GM12878 (cell line): ENCODE data around the gene CRHBP. TPM values are rescaled to one million over a fixed set of nuclear protein-coding genes. Genes with fewer than 3 reads are reported as not detected.

ENCODE experiments used
- ATAC-seq: fragments of 200-7000 bp; cut with Tn5 transposase; 3 replicates; pipeline ENCODE4 v1.9.1; 2020; ENCODE audit warnings: mild to moderate bottlenecking, moderate library complexity
- BruUV-seq: library from RNA; stranded (reverse); fragments of 400-500 nt; replicated peaks from 2 replicates; lab custom pipeline; 2021; lab: Mats Ljungman, UMichigan
- CTCF ChIA-PET: fragments of 300-600 bp; sonication (Branson Sonifier 250); formaldehyde crosslinking; extraction: SDS; loops from one replicate; lab custom pipeline; 2021; ENCODE audit warnings: inconsistent platforms; lab: Yijun Ruan, JAX
- POLR2A ChIA-PET: fragments of 350-600 bp; formaldehyde crosslinking; extraction: SDS; loops from one replicate; lab custom pipeline; 2021; ENCODE audit warnings: inconsistent platforms; lab: Charles Lee
- RAD21 ChIA-PET: fragments of 300-600 bp; sonication (Branson Sonifier 250); formaldehyde crosslinking; loops from one replicate; lab custom pipeline; 2023; ENCODE audit warnings: antibody characterized with exemption; ENCODE audit not compliant: unreplicated experiment; lab: Charles Lee
- SMC1A ChIA-PET: fragments of 300-600 bp; sonication (Branson Sonifier 250); formaldehyde crosslinking; loops from one replicate; lab custom pipeline; 2023; ENCODE audit not compliant: unreplicated experiment, uncharacterized antibody; lab: Charles Lee
- DNase-seq: peaks from one replicate; pipeline ENCODE4 v3.0.0-alpha.2; 2011; ENCODE audit warnings: low read depth, low spot score
- FAIRE-seq: peaks from 3 replicates; lab custom pipeline; 2011; peaks lifted over from hg19 to GRCh38; lab: Jason Lieb, UNC
- H2AFZ ChIP-seq: 2 replicates; pipeline ENCODE4 v1.6.0; 2011; ENCODE audit warnings: low read depth, low read length, control low read depth; ENCODE audit not compliant: control insufficient read depth
- H3K27ac ChIP-seq: 2 replicates; pipeline ENCODE4 v1.5.1; 2011; ENCODE audit warnings: control low read depth; ENCODE audit not compliant: control insufficient read depth, insufficient read depth
- H3K27me3 ChIP-seq, 2 experiments: replicated peaks in 1 of 2; 2 replicates each; pipeline versions ENCODE4 v1.6.0 to v1.6.1; 2011; ENCODE audit warnings: low read length in 1 of 2; ENCODE audit not compliant: control insufficient read depth in 2 of 2, insufficient read depth in 2 of 2
- H3K36me3 ChIP-seq, 2 experiments: 2 replicates each; pipeline ENCODE4 v1.5.1; 2011; ENCODE audit warnings: low read length in 1 of 2; ENCODE audit not compliant: control insufficient read depth in 2 of 2, insufficient read depth in 2 of 2
- H3K4me1 ChIP-seq: 2 replicates; pipeline ENCODE4 v1.6.1; 2011; ENCODE audit warnings: mild to moderate bottlenecking, low read length, moderate library complexity, mixed read lengths; ENCODE audit not compliant: control insufficient read depth, insufficient read depth
- H3K4me2 ChIP-seq: 2 replicates; pipeline ENCODE4 v1.6.0; 2011; ENCODE audit warnings: control low read depth; ENCODE audit not compliant: control insufficient read depth, insufficient read depth
- H3K4me3 ChIP-seq: fragments of 200-600 bp; sonication (generic); 2 replicates; pipeline ENCODE4 v1.5.1; 2016
- H3K79me2 ChIP-seq: 2 replicates; pipeline ENCODE4 v1.6.0; 2011; ENCODE audit warnings: low read length; ENCODE audit not compliant: control insufficient read depth, insufficient read depth
- H3K9ac ChIP-seq: 2 replicates; pipeline ENCODE4 v1.8.0; 2011; ENCODE audit warnings: low read length, control low read depth, mixed read lengths; ENCODE audit not compliant: control insufficient read depth, insufficient read depth
- H3K9me3 ChIP-seq: replicated peaks from 3 replicates; pipeline ENCODE4 v1.5.1; 2011; ENCODE audit warnings: mild to moderate bottlenecking, low read length; ENCODE audit not compliant: control insufficient read depth, insufficient read depth
- H4K20me1 ChIP-seq: 2 replicates; pipeline ENCODE4 v1.6.0; 2011; ENCODE audit not compliant: control insufficient read depth, insufficient read depth
- EP300 ChIP-seq, 2 experiments: fragments of 150-350 bp in 1 of 2; IDR thresholded peaks; 2 replicates each; pipeline ENCODE4 v1.6.1; 2011 to 2012; ENCODE audit warnings: low read depth in 2 of 2, low read length in 2 of 2, borderline replicate concordance in 1 of 2, improper control_type of control experiment in 1 of 2, inconsistent platforms in 1 of 2; ENCODE audit not compliant: control insufficient read depth in 1 of 2
- MAX ChIP-seq: IDR thresholded peaks from 2 replicates; pipeline ENCODE4 v1.6.1; 2012; ENCODE audit warnings: low read depth, low read length, improper control_type of control experiment
- NR2C1 ChIP-seq: fragments of 450-650 bp; IDR thresholded peaks from 2 replicates; pipeline ENCODE4 v1.6.1; 2017; ENCODE audit warnings: antibody characterized with exemption, mild to moderate bottlenecking, moderate library complexity
- PAX5 ChIP-seq: IDR thresholded peaks from 2 replicates; pipeline ENCODE4 v1.6.1; 2011; ENCODE audit warnings: low read depth, low read length, borderline replicate concordance
- REST ChIP-seq: IDR thresholded peaks from 2 replicates; pipeline ENCODE4 v1.6.1; 2012; ENCODE audit warnings: mild to moderate bottlenecking, low read depth, low read length
- RUNX3 ChIP-seq: IDR thresholded peaks from 2 replicates; pipeline ENCODE4 v1.6.1; 2012; ENCODE audit warnings: low read length, inconsistent platforms
- WGBS: methylation state at CpG from one replicate; pipeline ENCODE4 v1.1.6; 2016; ENCODE audit warnings: low lambda C conversion rate; ENCODE audit not compliant: insufficient replicate concordance, insufficient coverage; ENCODE audit errors: missing lambda C conversion rate; 5-methylcytosine and 5-hydroxymethylcytosine counted together
- in situ Hi-C: fragments of 300-500 bp; cut with MboI; formaldehyde crosslinking; loops from 9 replicates; pipeline ENCODE4 v1.14.3; 2018; ENCODE audit warnings: mixed read lengths
- intact Hi-C: fragments of 100-400 bp; cut with micrococcal nuclease; formaldehyde crosslinking; loops from one replicate; pipeline ENCODE4 v1.14.2; 2022; ENCODE audit not compliant: unreplicated experiment
- polyA plus RNA-seq, 11 experiments: library from polyadenylated mRNA; depleted of rRNA in 4 of 11; unstranded in 6 of 11; stranded (reverse) in 5 of 11; fragments of >200 nt; fragmentation: Nextera tagmentation in 4 of 11; fragmentation: Illumina TruSeq in 1 of 11; extraction: Ambion mirVana in 4 of 11; extraction: Trizol in 1 of 11; gene quantifications; 1 replicate in 1 of 11; 2 replicates in 10 of 11; pipeline versions ENCODE4 v1.2.1 to v1.2.3, GENCODE V29; 2011 to 2016; ENCODE audit warnings: inconsistent platforms in 2 of 11, missing spikeins in 2 of 11, low read depth in 1 of 11
- total RNA-seq, 4 experiments: library from RNA; depleted of rRNA in 3 of 4; stranded (reverse); fragments of >200 nt in 3 of 4; fragmentation: Illumina TruSeq in 1 of 4; extraction: Trizol in 1 of 4; gene quantifications; 2 replicates each; pipeline versions ENCODE4 v1.2.1 to v1.2.3, GENCODE V29; 2013 to 2021

CRHBP gene
- total and polyA plus RNA-seq, 10 of the 15 experiments (the other 5 are each of a cell fraction or from before 2014, with no cell fraction given) = 0.04 to 0.32 TPM; not detected in 8

GRCh38 chr5:76960004-76960625, 7.3 kb downstream of the CRHBP start:
- POLR2A ChIA-PET = no interaction called here
- Histone ChIP-seq H3K4me1 (peaks cover 13% of the 10 kb centered on the region), H3K27me3 (no peaks in the 10 kb centered on the region; a peak in 2 of 4 replicates), H3K9me3 (no peaks in the 10 kb centered on the region), H3K4me2 (no peak overlapping the region), H3K79me2 (no peaks in the 10 kb centered on the region), H3K4me3 (no peak overlapping the region), H3K9ac (no peak overlapping the region), H2AFZ (no peak overlapping the region), H4K20me1 (no peaks in the 10 kb centered on the region), H3K27ac (no peak overlapping the region), H3K36me3 (no peaks in the 10 kb centered on the region)
- intact Hi-C loops = no loop called here
- in situ Hi-C loops = no loop called here
- RAD21 ChIA-PET = no interaction called here
- no peak for FAIRE-seq
- peak; percentile 97 for ATAC-seq
- DNase-seq = no peak
- SMC1A ChIA-PET = no interaction called here
- TF ChIP-seq EP300 (IDR thresholded peaks at IDR 0.05; ENCODE audit: borderline replicate concordance in 1 of 2, control insufficient read depth in 1 of 2, low read depth in 2 of 2, low read length in 2 of 2) (no peak), MAX (no peak), NR2C1 (no peak), RUNX3 (peak; percentile 74), REST (no peak), PAX5 (peak; percentile 36; the same call in 1 of the 2 replicates)
- CTCF ChIA-PET = no interaction called here
- BruUV-seq = no TSS peak
- WGBS = 32% methylated on average over 3 of the region's 3 CpGs
